Measurements from ENCODE around the gene CAVIN3. TPM values are rescaled to one million over a fixed set of nuclear protein-coding genes. Genes with fewer than 3 reads are reported as not detected.

The CAVIN3 gene, protein sequence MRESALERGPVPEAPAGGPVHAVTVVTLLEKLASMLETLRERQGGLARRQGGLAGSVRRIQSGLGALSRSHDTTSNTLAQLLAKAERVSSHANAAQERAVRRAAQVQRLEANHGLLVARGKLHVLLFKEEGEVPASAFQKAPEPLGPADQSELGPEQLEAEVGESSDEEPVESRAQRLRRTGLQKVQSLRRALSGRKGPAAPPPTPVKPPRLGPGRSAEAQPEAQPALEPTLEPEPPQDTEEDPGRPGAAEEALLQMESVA
- 100 to 1,000 TPM in 1 of 2 donors, 10 to 100 TPM in 1; 23.2 to 122 TPM for total RNA-seq
- polyA plus RNA-seq, result 100 to 1,000 TPM in 1 of 2 donors, 10 to 100 TPM in 1; 59.1 to 114 TPM
- long read RNA-seq, donor 1, transcript CAVIN3-201 (2 exons, 1,174 nt), result major isoform, 32 of 34 reads
- long read RNA-seq, donor 1, partial matches to known transcripts, result 0 of 34 reads
- long read RNA-seq, donor 1, other reads (novel, unspliced or antisense), result 0 of 34 reads
- long read RNA-seq, donor 2, transcript CAVIN3-201 (2 exons, 1,174 nt), result major isoform, 12 of 12 reads
- long read RNA-seq, donor 2, partial matches to known transcripts, result 0 of 12 reads
- long read RNA-seq, donor 2, other reads (novel, unspliced or antisense), result 0 of 12 reads
- long read RNA-seq, donor 3, transcript CAVIN3-201 (2 exons, 1,174 nt), result major isoform, 12 of 17 reads
- long read RNA-seq, donor 3, partial matches to known transcripts, result 0 of 17 reads
- long read RNA-seq, donor 3, other reads (novel, unspliced or antisense), result 5 of 17 reads
- long read RNA-seq, donor 4, transcript CAVIN3-201 (2 exons, 1,174 nt), result major isoform, 16 of 17 reads
- long read RNA-seq, donor 4, partial matches to known transcripts, result 0 of 17 reads
- long read RNA-seq, donor 4, other reads (novel, unspliced or antisense), result 0 of 17 reads
- long read RNA-seq, donor 5, transcript CAVIN3-201 (2 exons, 1,174 nt), result major isoform, 30 of 31 reads
- long read RNA-seq, donor 5, partial matches to known transcripts, result 0 of 31 reads
- long read RNA-seq, donor 5, other reads (novel, unspliced or antisense), result 0 of 31 reads

DNA sequence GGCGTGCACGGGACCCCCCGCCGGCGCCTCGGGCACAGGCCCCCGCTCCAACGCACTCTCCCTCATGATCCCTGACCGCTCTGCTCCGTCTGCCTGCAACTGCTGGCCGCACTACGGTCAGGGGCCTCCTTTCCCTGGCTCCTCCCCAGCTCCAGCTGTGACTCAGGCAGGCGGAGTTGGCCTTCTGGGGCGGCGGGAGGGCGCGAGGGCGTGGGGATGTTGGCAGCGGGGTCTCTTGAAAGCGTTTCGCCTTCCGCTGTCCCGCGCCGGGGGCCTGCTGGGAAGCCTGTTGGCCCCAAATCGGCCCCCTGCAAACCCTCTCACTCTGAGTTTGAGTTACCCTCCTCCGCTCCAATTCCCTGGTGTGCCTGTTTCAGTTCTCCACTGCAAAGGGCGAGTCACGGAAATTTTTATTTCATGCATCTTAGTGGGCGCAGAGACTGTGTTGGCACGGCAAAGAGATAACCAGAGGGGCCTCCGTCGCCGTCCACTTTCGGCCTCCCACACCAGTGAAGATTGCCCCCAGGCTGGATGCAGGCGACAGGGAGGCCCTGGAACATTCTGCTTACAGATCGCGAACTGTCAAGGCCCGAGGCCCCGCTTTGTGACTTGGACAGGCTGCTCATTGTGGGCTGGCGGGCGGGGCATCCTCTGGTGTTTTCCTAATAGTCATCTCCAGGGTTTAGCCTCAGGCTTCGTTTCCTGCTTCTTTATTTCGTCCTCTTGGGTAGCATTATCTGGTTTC, at the start of gene CAVIN3:
Gene CAVIN3 (minus strand): TSS at position 91 of the 745 bp plus-strand sequence. CDS start 25 bp downstream, at position 66.
- H3K9me3 ChIP-seq (ENCODE audit: control insufficient read depth in 4 of 4, insufficient read depth in 3 of 4, low read length in 3 of 4), result no peaks in the 10 kb centered on the region
- ATAC-seq (ENCODE audit: insufficient read depth, low FRiP score), result peak; percentile 83

DNA sequence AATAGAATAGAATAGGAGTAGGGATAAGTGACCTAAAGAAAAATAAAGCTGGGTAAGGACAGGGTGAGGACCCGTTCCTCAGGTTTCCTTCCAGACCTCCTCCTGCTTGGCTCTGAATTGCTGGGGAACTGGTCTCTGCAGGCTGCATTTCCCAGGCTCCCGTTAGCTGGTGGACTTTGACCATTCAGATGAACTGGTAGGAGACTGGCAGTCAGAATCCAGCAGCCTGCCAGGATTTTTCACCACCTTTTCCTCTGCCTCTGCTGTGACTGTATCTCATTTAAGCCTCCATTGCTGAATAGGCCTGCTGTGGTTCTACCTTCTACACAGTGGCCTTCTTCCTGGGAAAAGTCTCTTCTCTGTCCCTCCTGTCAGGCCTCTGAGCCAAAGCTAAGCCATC, 45.4 kb upstream of the CAVIN3 start:
- 84 to 85% methylated on average over 2 of the region's 2 CpGs for WGBS, 2 donors
- no peak overlapping the region for H3K27ac ChIP-seq (ENCODE audit: low read depth in 1 of 2, low read length in 1 of 2)
- H3K36me3 ChIP-seq (ENCODE audit: control insufficient read depth in 4 of 4, insufficient read depth in 4 of 4, low read length in 4 of 4), result no peaks in the 10 kb centered on the region
- H3K4me1 ChIP-seq (ENCODE audit: control insufficient read depth in 5 of 5, insufficient read depth in 5 of 5, low read length in 5 of 5), result peaks cover 0 to 3% (median 0%) of the 10 kb centered on the region in 5 donors
- no peaks in the 10 kb centered on the region for H3K9me3 ChIP-seq (ENCODE audit: control insufficient read depth in 4 of 4, insufficient read depth in 3 of 4, low read length in 3 of 4)
- no peak overlapping the region for H3K4me3 ChIP-seq
- TF ChIP-seq, protein P1, sequence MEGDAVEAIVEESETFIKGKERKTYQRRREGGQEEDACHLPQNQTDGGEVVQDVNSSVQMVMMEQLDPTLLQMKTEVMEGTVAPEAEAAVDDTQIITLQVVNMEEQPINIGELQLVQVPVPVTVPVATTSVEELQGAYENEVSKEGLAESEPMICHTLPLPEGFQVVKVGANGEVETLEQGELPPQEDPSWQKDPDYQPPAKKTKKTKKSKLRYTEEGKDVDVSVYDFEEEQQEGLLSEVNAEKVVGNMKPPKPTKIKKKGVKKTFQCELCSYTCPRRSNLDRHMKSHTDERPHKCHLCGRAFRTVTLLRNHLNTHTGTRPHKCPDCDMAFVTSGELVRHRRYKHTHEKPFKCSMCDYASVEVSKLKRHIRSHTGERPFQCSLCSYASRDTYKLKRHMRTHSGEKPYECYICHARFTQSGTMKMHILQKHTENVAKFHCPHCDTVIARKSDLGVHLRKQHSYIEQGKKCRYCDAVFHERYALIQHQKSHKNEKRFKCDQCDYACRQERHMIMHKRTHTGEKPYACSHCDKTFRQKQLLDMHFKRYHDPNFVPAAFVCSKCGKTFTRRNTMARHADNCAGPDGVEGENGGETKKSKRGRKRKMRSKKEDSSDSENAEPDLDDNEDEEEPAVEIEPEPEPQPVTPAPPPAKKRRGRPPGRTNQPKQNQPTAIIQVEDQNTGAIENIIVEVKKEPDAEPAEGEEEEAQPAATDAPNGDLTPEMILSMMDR (IDR thresholded peaks at IDR 0.05; ENCODE audit: control extremely low read depth, extremely low read depth), result no peak
- no peak overlapping the region for H3K9ac ChIP-seq (ENCODE audit: insufficient read depth in 1 of 2, low read length in 2 of 2)
- ATAC-seq (ENCODE audit: insufficient read depth, low FRiP score) (no peak), DNase-seq (no peak)
- H3K27me3 ChIP-seq (ENCODE audit: control insufficient read depth in 3 of 3, insufficient read depth in 3 of 3, low read length in 2 of 3), result no peaks in the 10 kb centered on the region

More for the DNA sequence above, at the start of gene CAVIN3:
- H3K4me3 ChIP-seq, result peak within 1 kb of the TSS; percentile 68
- H3K36me3 ChIP-seq (ENCODE audit: control insufficient read depth in 4 of 4, insufficient read depth in 4 of 4, low read length in 4 of 4), result no peaks in the 10 kb centered on the region
- H3K27me3 ChIP-seq (ENCODE audit: control insufficient read depth in 3 of 3, insufficient read depth in 3 of 3, low read length in 2 of 3), result no peaks in the 10 kb centered on the region
- TF ChIP-seq, protein P1 (IDR thresholded peaks at IDR 0.05; ENCODE audit: control extremely low read depth, extremely low read depth), result no peak
- peak within 1 kb of the TSS; percentile 83 to 87 for H3K9ac ChIP-seq (ENCODE audit: insufficient read depth in 1 of 2, low read length in 2 of 2)
- H3K4me1 ChIP-seq (ENCODE audit: control insufficient read depth in 5 of 5, insufficient read depth in 5 of 5, low read length in 5 of 5), result peaks cover 4 to 34% (median 18%) of the 10 kb centered on the region in 5 donors
- peak; percentile 88 to 93 (median 92) for DNase-seq
- WGBS, 2 donors, result 10 to 12% methylated on average over 43 to 44 of the region's 44 CpGs
- peak within 1 kb of the TSS; percentile 93 to 100 for H3K27ac ChIP-seq (ENCODE audit: low read depth in 1 of 2, low read length in 1 of 2)

DNA sequence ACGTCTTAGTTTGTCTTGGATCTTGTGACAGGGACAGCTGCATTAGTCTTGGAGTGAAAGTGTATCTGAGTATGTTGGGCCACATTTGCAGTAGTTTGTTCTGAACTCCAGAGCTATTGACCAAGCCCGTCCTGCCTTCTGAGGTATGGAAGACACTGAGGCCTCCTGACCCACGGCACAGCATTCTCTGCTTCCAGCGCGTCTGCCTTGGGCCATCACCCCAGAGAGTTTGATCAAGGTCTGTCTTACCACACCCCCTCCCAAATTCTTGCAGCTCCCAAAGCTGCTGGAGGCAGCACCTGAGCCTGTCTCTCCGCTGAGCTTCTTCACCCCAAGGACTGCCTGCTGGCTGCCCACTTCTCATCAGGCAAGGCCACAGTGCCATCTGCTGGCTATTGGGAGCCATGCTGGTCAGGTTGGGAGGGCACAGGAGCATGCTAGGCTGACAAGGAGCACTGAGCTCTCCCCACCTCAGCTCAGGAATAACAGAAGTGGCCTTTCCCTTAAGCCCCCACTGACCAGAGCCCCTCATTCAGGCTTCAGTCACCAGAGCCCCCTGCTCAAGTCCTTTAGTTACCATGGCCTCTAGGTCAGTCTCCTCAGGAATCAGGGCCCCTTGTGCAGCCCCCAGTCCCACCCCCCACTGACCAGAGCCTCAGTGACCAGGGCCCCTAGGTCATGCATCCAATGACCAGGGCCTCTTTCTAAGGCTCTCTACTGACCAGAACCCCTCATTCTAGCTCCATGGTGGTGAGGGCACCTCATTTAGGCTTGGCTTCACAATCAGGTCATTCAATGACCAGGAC, 42.8 kb upstream of the CAVIN3 start:
- H3K9me3 ChIP-seq (ENCODE audit: control insufficient read depth in 4 of 4, insufficient read depth in 3 of 4, low read length in 3 of 4), result no peaks in the 10 kb centered on the region
- H3K36me3 ChIP-seq (ENCODE audit: control insufficient read depth in 4 of 4, insufficient read depth in 4 of 4, low read length in 4 of 4), result no peaks in the 10 kb centered on the region
- peaks cover 0 to 3% (median 0%) of the 10 kb centered on the region in 5 donors for H3K4me1 ChIP-seq (ENCODE audit: control insufficient read depth in 5 of 5, insufficient read depth in 5 of 5, low read length in 5 of 5)
- ATAC-seq (ENCODE audit: insufficient read depth, low FRiP score) (peak; percentile 93), DNase-seq (peak; percentile 77 to 81 (median 80))
- WGBS, 2 donors, result 70 to 82% methylated on average over 6 of the region's 6 CpGs
- TF ChIP-seq, protein P1 (IDR thresholded peaks at IDR 0.05; ENCODE audit: control extremely low read depth, extremely low read depth), result peak; percentile 81
- no peaks in the 10 kb centered on the region for H3K27me3 ChIP-seq (ENCODE audit: control insufficient read depth in 3 of 3, insufficient read depth in 3 of 3, low read length in 2 of 3)
- peak overlapping the region in 1 of 2 donors; percentile 90 for H3K27ac ChIP-seq (ENCODE audit: low read depth in 1 of 2, low read length in 1 of 2)
- no peak overlapping the region for H3K9ac ChIP-seq (ENCODE audit: insufficient read depth in 1 of 2, low read length in 2 of 2)
- no peak overlapping the region for H3K4me3 ChIP-seq

Measured in lung (tissue), 16 donors.